Amygdala (tissue), 56 donors: Measurements from ENCODE around the gene RNF208.
"Not testable (repeated sequence)": the region's sequence is repeated elsewhere in the genome, so short reads cannot be mapped to it uniquely, and the experiment has no call there.

Source experiments
- DNase-seq, 56 donors: peaks; one replicate each; lab custom pipeline; 2025; lab: John Stamatoyannopoulos, UW

RNF208 gene

GRCh38 chr9:137253717-137254623 lies 31.9 kb upstream of the RNF208 start:
- peak in 1 of 56 donors; percentile 10 for DNase-seq

- DNase-seq, result no peak
Measured at GRCh38 chr9:137252555-137253506, 30.8 kb upstream of the RNF208 start.

- no peak for DNase-seq
Measured at GRCh38 chr9:137251490-137252268, 29.6 kb upstream of the RNF208 start.

GRCh38 chr9:137251194-137251461 lies 29.1 kb upstream of the RNF208 start, which contains the start of gene STPG3:
TSS of gene STPG3 (plus strand) at chr9:137251286. CDS start at chr9:137251287, 1 bp downstream.
- no peak for DNase-seq

- DNase-seq, result no peak
Measured at GRCh38 chr9:137250329-137251193, 28.5 kb upstream of the RNF208 start.

GRCh38 chr9:137247916-137248175 lies 25.8 kb upstream of the RNF208 start:
- DNase-seq, result no peak

GRCh38 chr9:137247135-137247915 lies 25.3 kb upstream of the RNF208 start:
- no peak for DNase-seq

- DNase-seq, result no peak
Measured at GRCh38 chr9:137245450-137246421, 23.7 kb upstream of the RNF208 start.

GRCh38 chr9:137244486-137245449 lies 22.7 kb upstream of the RNF208 start:
- DNase-seq, result no peak

- no peak for DNase-seq
Measured at GRCh38 chr9:137243626-137244485, 21.8 kb upstream of the RNF208 start.

- DNase-seq, result not testable (repeated sequence)
Measured at GRCh38 chr9:137243266-137243625, 21.2 kb upstream of the RNF208 start.

- DNase-seq, result no peak
Measured at GRCh38 chr9:137242269-137243203, 20.5 kb upstream of the RNF208 start.

GRCh38 chr9:137241490-137242268 lies 19.6 kb upstream of the RNF208 start:
- peak in 9 of 56 donors; percentile 32 to 74 (median 52) for DNase-seq
